GM12864 (cell line): Measurements from ENCODE around the gene KCTD10.
"Not testable (repeated sequence)": the region's sequence is repeated elsewhere in the genome, so short reads cannot be mapped to it uniquely, and the experiment has no call there.

Experiments
- DNase-seq: peaks from one replicate; pipeline ENCODE4 v3.0.0-alpha.2; 2011; ENCODE audit warnings: low read depth
- H3K4me3 ChIP-seq: 2 replicates; pipeline ENCODE4 v1.5.1; 2011; ENCODE audit warnings: mild to moderate bottlenecking, low read depth, low read length, control low read depth
- TF ChIP-seq, protein P1 (sequence below): IDR thresholded peaks from 2 replicates; pipeline ENCODE4 v1.5.1; 2011; ENCODE audit warnings: low read depth, mild to moderate bottlenecking, moderate library complexity, low read length, control low read depth, inconsistent platforms; ENCODE audit errors: missing control alignments

KCTD10 gene

DNA sequence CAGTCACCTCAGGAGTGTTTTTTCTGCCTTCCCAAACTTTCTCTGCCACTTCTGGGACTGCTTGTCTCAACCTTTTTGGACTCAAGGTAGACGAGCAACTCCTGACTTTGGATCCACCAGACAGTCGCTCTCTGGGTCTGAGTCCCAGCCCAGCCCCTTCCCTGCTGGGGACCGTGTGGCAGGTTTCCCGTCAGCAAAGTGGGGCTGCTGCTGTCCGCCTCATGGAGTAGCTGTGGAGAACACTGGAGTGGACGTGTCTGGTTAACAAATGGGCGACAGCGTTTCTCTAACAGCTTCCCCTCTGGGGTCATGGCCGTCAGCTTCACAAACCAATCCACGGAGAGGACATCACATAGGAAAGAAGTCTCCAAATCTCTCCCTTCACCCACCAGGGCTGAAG lies 54.8 kb downstream of the KCTD10 start:
- no peak for DNase-seq
- TF ChIP-seq, protein P1, sequence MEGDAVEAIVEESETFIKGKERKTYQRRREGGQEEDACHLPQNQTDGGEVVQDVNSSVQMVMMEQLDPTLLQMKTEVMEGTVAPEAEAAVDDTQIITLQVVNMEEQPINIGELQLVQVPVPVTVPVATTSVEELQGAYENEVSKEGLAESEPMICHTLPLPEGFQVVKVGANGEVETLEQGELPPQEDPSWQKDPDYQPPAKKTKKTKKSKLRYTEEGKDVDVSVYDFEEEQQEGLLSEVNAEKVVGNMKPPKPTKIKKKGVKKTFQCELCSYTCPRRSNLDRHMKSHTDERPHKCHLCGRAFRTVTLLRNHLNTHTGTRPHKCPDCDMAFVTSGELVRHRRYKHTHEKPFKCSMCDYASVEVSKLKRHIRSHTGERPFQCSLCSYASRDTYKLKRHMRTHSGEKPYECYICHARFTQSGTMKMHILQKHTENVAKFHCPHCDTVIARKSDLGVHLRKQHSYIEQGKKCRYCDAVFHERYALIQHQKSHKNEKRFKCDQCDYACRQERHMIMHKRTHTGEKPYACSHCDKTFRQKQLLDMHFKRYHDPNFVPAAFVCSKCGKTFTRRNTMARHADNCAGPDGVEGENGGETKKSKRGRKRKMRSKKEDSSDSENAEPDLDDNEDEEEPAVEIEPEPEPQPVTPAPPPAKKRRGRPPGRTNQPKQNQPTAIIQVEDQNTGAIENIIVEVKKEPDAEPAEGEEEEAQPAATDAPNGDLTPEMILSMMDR = no peak
- no peak overlapping the region for H3K4me3 ChIP-seq

DNA sequence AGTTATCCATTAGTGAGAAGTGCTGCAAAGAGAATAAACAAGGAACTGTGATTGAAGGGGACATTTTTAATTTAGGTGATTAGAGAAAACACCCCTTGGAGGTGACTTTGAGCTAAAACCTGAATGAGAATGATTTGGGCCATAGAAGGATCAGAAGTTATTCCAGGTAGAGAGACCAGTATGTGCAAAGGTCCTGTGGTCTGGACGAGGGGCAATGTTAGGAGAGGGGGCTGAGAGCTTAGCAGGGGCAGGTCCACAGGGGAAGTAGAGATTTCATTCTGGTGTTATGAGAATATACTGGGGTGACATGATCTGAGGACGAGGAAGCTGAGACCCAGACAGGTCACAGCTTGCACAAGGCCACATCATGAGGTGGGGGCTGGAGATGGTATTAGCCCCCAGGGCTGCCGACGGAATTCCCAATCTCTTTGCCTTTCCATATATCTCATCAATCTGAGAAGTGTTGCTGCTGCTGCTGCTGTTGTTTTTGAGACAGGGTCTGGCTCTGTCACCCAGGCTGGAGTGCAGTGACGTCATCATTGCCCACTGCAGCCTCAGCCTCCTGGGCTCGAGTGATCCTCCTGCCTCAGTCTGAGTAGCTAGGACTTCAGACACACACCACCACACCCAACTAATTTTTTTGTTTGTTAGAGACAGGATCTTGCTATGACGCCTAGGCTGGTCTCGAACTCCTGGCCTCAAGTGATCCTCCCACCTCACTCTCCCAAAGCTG lies 55.6 kb downstream of the KCTD10 start:
- H3K4me3 ChIP-seq = no peak overlapping the region
- TF ChIP-seq, protein P1 = no peak
- DNase-seq = no peak

DNA sequence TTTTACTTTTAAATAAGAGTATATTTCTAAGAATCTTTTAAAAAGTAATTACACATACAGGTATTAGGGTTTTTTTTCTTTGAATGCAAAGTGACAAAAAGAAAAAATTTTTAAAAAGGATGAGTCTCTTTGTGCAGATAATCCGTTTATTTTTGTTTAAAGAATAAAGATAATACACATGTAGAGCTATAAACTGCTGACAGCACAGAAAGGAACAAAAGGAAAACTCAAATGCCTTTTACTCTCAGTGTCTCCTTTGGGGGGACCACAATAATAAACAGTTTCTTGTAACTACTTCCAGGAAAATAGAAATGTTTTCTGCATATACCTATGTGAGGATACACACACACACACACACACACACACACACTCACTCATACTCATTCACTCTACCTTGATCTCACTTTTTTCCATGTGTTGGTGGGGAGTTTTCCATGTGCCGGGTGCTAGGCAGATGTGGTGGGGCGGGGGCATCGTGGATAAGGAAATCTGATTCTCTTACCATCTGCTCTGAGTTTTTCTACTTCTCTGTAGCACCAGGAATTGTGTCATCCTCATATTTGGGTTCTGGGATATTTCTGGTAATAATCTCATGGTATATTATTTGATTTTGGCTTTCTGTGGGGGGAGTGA lies 58.1 kb downstream of the KCTD10 start:
- TF ChIP-seq, protein P1 = no peak
- no peak overlapping the region for H3K4me3 ChIP-seq
- no peak for DNase-seq

DNA sequence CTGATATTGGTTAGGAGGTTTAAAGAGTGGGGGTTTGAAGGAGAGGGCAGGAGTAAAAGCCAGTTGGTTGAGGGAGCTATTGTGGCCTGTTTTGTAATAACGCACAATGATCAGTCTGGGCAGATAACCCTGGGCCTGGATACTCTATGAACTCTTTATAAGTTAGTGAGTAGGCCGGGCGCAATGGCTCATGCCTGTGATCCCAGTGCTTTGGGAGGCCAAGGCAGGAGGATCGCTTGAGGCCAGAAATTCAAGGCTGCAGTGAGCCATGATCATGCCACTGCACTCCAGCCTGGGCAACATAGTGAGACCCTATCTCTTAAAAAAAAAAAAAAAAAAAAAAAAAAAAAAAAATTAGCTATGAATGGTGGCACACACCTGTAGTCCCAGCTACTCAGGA lies 71.0 kb downstream of the KCTD10 start:
- DNase-seq = not testable (repeated sequence)

DNA sequence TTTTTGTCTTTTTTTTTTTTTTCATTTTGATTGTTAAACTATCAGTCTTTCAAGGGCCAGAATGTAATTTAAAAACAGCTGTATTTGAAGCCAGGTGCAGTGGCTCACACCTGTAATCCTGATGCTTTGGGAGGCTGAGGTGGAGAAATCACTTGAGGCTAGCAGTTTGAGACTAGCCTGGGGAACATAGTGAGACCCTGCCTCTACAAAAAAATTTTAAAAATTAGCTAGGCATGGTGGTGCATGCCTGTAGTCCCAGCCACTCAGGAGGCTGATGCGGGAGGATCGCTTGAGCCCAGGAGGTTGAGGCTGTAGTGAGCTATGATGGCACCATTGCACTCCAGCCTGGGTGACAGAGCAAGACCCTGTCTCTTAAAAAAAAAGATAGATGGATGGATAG lies 72.3 kb downstream of the KCTD10 start:
- not testable (repeated sequence) for DNase-seq, H3K4me3 ChIP-seq

More for the DNA sequence above, 71.0 kb downstream of the KCTD10 start:
- not testable (repeated sequence) for H3K4me3 ChIP-seq
